Gastrocnemius medialis (tissue), 4 donors: Measurements from ENCODE around the gene ZNF700.

Experiments
- POLR2A ChIP-seq, 2 donors: fragments of 450-650 bp; IDR thresholded peaks; one replicate each; pipeline ENCODE4 v1.6.1; 2017; ENCODE audit warnings: antibody characterized with exemption in 2 of 2, mild to moderate bottlenecking in 2 of 2, moderate library complexity in 2 of 2
- TF ChIP-seq, protein P1 (sequence below), 5 experiments: fragments of 450-650 bp in 3 of 5; fragments of 200-600 bp in 2 of 5; sonication (generic) in 2 of 5; IDR thresholded peaks in 4 of 5; conservative IDR thresholded peaks in 1 of 5; 1 replicate in 4 of 5; 2 replicates in 1 of 5; pipeline ENCODE4 v1.5.1; 2016 to 2019; ENCODE audit warnings: antibody characterized with exemption in 5 of 5, mild to moderate bottlenecking in 3 of 5, moderate library complexity in 3 of 5

DNA sequence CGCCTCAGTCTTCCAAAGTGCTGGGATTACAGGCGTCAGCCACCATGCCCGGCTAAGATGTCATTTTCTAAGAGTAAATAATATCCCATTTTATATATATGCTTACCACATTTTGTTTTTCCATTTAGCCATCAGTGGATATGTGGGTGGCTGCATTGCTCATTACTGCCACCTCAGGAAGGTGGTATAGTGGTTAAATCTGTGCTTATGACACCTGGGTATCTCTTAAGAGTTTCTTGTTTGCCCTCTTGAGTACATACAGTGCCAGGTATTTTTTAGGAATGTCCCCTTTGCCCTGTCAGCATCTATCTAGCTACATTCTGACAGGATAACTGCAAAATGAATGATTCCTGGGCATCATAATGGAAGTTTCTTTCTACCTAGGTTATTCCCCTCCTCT is 22.7 kb upstream of the ZNF700 start:
- TF ChIP-seq, protein P1, sequence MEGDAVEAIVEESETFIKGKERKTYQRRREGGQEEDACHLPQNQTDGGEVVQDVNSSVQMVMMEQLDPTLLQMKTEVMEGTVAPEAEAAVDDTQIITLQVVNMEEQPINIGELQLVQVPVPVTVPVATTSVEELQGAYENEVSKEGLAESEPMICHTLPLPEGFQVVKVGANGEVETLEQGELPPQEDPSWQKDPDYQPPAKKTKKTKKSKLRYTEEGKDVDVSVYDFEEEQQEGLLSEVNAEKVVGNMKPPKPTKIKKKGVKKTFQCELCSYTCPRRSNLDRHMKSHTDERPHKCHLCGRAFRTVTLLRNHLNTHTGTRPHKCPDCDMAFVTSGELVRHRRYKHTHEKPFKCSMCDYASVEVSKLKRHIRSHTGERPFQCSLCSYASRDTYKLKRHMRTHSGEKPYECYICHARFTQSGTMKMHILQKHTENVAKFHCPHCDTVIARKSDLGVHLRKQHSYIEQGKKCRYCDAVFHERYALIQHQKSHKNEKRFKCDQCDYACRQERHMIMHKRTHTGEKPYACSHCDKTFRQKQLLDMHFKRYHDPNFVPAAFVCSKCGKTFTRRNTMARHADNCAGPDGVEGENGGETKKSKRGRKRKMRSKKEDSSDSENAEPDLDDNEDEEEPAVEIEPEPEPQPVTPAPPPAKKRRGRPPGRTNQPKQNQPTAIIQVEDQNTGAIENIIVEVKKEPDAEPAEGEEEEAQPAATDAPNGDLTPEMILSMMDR (IDR thresholded peaks at IDR 0.05 in 4 of 5, conservative IDR thresholded peaks at IDR 0.05 in 1 of 5) = no peak
- no peak for TF ChIP-seq POLR2A (IDR thresholded peaks at IDR 0.05)
